GM10847 (cell line): Measurements from ENCODE around the gene URI1.

Source experiments
- POLR2A ChIP-seq: IDR thresholded peaks from 2 replicates; pipeline ENCODE4 v1.6.1; 2011; ENCODE audit not compliant: insufficient read length; ENCODE audit errors: extremely low read depth

The URI1 gene

GRCh38 chr19:30065680-30066606, 123.9 kb downstream of the URI1 start:
- no peak for TF ChIP-seq POLR2A
